Thyroid gland (tissue), 4 donors: ENCODE results near the gene ELAVL1. TPM values are rescaled to one million over a fixed set of nuclear protein-coding genes. Genes with fewer than 3 reads are reported as not detected.
A peak's percentile ranks its signal among the peaks of the same experiment; 100 is the strongest.

Source experiments
- DNase-seq, 2 donors: peaks; one replicate each; pipeline ENCODE4 v3.0.0-alpha.2; 2019
- H3K27ac ChIP-seq, 3 donors: fragments of 200-600 bp; sonication (generic); 1 replicate in 2 of 3; 2 replicates in 1 of 3; pipeline ENCODE4 v1.5.1; 2016 to 2019; ENCODE audit warnings: mild to moderate bottlenecking in 1 of 3, moderate library complexity in 1 of 3
- H3K27me3 ChIP-seq: fragments of 200-600 bp; sonication (generic); one replicate; pipeline ENCODE4 v1.5.1; 2019
- H3K36me3 ChIP-seq, 2 donors: fragments of 200-600 bp; sonication (generic); one replicate each; pipeline ENCODE4 v1.5.1; 2016 to 2019
- H3K4me1 ChIP-seq, 2 donors: fragments of 200-600 bp; sonication (generic); one replicate each; pipeline ENCODE4 v1.5.1; 2017 to 2019
- H3K4me3 ChIP-seq, 3 donors: fragments of 200-600 bp; sonication (generic); replicated peaks in 1 of 3; 1 replicate in 2 of 3; 2 replicates in 1 of 3; pipeline ENCODE4 v1.5.1; 2016; ENCODE audit warnings: mild to moderate bottlenecking in 1 of 3
- H3K9me3 ChIP-seq: fragments of 200-600 bp; sonication (generic); one replicate; pipeline ENCODE4 v1.5.1; 2017
- CTCF ChIP-seq, 6 experiments: fragments of 200-600 bp in 3 of 6; fragments of 450-650 bp in 3 of 6; sonication (generic) in 3 of 6; IDR thresholded peaks; one replicate each; pipeline ENCODE4 v1.5.1; 2016 to 2019; ENCODE audit warnings: antibody characterized with exemption in 6 of 6, mild to moderate bottlenecking in 2 of 6, inconsistent platforms in 1 of 6, moderate library complexity in 1 of 6
- POLR2A ChIP-seq, 2 donors: fragments of 450-650 bp; IDR thresholded peaks; one replicate each; pipeline ENCODE4 v1.6.1; 2017; ENCODE audit warnings: antibody characterized with exemption in 2 of 2, mild to moderate bottlenecking in 2 of 2, moderate library complexity in 1 of 2
- WGBS, 2 donors: methylation state at CpG; one replicate each; pipeline ENCODE4 v1.1.5; 2017; 5-methylcytosine and 5-hydroxymethylcytosine counted together
- intact Hi-C: fragments of 100-400 bp; cut with DNase I; formaldehyde crosslinking; loops from one replicate; pipeline ENCODE4 v1.15.1; 2023
- total RNA-seq, 4 donors: library from RNA; depleted of rRNA; stranded (reverse); fragments of >200 nt; gene quantifications; one replicate each; pipeline ENCODE4 v1.2.3, GENCODE V29; 2016

The ELAVL1 gene
- total RNA-seq, 4 donors from 2014 or later = 24.2 to 46.7 (median 42.4) TPM

DNA sequence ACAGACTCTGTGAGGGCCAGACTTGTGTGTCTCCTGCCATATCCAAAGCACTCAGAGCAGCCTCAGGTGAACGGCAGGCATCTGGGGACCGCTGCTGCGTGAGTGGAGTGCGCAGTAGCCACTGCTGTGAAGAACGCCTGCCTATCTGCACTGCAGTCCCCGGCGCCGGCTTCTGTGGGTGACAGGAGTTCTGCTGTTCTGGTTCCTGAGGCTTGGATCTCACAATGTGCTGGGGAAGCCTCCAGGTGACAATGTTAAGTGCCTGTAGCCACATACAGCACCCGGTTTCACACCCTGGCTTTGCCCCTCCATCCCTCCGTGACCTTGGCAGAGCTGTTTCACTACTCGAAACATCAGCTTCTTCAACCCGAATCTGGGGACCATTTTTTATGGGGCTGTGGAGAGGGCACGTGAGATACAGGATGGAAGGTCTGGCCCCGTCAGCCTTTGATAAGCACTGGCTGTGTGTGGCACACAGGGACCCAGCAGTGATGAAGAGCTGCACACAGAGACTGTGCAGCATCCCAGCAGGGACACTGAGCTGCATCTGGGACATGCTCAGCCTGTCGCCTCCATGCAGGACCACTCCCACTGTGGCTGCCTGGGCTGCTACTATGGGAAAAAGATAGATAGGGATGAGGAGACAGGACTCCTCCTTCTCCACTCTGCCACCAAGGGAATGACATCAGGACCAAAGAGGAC is 28.3 kb downstream of the ELAVL1 start:
- Histone ChIP-seq H3K27me3 (no peaks in the 10 kb centered on the region), H3K36me3 (peaks cover 24 to 39% of the 10 kb centered on the region in 2 donors), H3K4me3 (no peak overlapping the region), H3K27ac (no peak overlapping the region), H3K4me1 (peaks cover 0 to 4% of the 10 kb centered on the region in 2 donors), H3K9me3 (no peaks in the 10 kb centered on the region)
- 93 to 95% methylated on average over 12 to 15 of the region's 15 CpGs for WGBS, 2 donors
- intact Hi-C loops = no loop called here
- no peak for TF ChIP-seq CTCF (IDR thresholded peaks at IDR 0.05)
- no peak for TF ChIP-seq POLR2A (IDR thresholded peaks at IDR 0.05)
- DNase-seq = no peak

DNA sequence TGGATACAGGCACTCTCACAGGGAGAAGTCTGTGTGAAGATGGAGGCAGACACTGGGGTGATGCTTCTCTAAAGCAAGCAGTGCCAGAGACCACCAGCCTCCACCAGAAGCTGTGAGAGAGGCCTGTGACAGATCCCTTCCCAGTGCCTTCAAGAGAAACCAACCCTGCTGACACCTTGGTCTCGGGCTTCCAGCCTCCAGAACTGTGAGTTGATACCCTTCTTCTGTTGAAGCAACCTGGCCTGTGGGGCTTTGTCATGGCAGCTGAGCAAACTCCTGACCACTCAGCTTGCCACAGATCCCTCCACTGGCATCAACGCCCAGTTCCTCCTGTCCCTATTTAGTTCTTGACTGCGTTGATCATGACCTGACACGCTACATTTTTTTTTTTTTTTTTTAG is 29.0 kb downstream of the ELAVL1 start:
- Histone ChIP-seq H3K9me3 (no peaks in the 10 kb centered on the region), H3K27me3 (no peaks in the 10 kb centered on the region), H3K27ac (no peak overlapping the region), H3K4me3 (no peak overlapping the region), H3K4me1 (peaks cover 0 to 4% of the 10 kb centered on the region in 2 donors), H3K36me3 (peaks cover 28 to 44% of the 10 kb centered on the region in 2 donors)
- TF ChIP-seq POLR2A (IDR thresholded peaks at IDR 0.05) (no peak), CTCF (IDR thresholded peaks at IDR 0.05) (no peak)
- 94 to 96% methylated on average over 4 of the region's 4 CpGs for WGBS, 2 donors
- no peak for DNase-seq
- intact Hi-C loops = no loop called here

DNA sequence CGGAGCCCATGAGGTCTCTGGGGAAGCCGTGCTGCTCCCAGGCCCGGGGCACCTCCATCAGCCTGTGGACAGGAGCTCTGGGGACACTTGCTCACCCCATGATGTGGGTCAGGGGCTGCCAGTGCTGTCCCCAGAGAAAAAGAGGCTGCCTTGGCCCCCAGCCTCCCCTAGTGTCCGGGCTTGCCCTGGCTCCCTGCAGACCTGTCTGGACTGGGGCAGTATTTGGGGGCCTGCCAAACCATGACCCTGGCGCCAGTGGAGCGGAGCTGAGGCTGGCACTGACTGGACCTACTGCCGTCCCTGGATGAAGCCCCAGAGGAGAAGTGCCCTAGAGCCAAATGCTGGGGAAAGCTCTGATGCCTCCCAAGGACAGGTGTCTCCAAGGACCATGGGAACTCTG is 30.4 kb downstream of the ELAVL1 start:
- peak; percentile 80 to 91 for DNase-seq
- intact Hi-C loops = no loop called here
- TF ChIP-seq CTCF (IDR thresholded peaks at IDR 0.05) (no peak), POLR2A (IDR thresholded peaks at IDR 0.05) (no peak)
- Histone ChIP-seq H3K4me3 (no peak overlapping the region), H3K9me3 (no peaks in the 10 kb centered on the region), H3K27me3 (no peaks in the 10 kb centered on the region), H3K4me1 (peaks cover 0 to 4% of the 10 kb centered on the region in 2 donors), H3K36me3 (peaks cover 19 to 38% of the 10 kb centered on the region in 2 donors), H3K27ac (no peak overlapping the region)
- WGBS, 2 donors = 61 to 93% methylated on average over 2 to 4 of the region's 7 CpGs

DNA sequence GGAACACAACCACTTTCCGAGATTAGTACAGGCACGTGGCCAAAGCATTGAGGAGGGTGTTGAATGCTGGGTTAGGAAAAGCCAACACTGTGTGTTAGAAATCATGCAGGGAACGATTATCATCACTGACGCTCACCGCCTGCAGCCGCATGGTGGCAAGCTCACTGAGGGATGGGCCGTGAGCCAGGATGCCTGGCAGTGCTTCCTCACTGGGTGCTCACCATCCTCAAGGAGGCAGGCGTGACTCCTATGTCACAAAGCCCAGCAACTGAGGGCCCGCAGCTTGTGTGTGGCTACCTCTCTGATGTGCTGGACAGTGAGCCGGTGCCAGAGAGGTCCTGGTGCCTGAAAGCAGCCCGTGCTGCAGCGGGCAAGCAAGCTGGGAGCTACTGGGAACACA is 31.6 kb downstream of the ELAVL1 start:
- WGBS, 2 donors = 93 to 98% methylated on average over 9 of the region's 12 CpGs
- Histone ChIP-seq H3K27me3 (no peaks in the 10 kb centered on the region), H3K36me3 (peaks cover 17 to 28% of the 10 kb centered on the region in 2 donors), H3K9me3 (no peaks in the 10 kb centered on the region), H3K4me3 (no peak overlapping the region), H3K4me1 (peaks cover 0 to 4% of the 10 kb centered on the region in 2 donors), H3K27ac (no peak overlapping the region)
- DNase-seq = no peak
- intact Hi-C loops = no loop called here
- TF ChIP-seq POLR2A (IDR thresholded peaks at IDR 0.05) = no peak

DNA sequence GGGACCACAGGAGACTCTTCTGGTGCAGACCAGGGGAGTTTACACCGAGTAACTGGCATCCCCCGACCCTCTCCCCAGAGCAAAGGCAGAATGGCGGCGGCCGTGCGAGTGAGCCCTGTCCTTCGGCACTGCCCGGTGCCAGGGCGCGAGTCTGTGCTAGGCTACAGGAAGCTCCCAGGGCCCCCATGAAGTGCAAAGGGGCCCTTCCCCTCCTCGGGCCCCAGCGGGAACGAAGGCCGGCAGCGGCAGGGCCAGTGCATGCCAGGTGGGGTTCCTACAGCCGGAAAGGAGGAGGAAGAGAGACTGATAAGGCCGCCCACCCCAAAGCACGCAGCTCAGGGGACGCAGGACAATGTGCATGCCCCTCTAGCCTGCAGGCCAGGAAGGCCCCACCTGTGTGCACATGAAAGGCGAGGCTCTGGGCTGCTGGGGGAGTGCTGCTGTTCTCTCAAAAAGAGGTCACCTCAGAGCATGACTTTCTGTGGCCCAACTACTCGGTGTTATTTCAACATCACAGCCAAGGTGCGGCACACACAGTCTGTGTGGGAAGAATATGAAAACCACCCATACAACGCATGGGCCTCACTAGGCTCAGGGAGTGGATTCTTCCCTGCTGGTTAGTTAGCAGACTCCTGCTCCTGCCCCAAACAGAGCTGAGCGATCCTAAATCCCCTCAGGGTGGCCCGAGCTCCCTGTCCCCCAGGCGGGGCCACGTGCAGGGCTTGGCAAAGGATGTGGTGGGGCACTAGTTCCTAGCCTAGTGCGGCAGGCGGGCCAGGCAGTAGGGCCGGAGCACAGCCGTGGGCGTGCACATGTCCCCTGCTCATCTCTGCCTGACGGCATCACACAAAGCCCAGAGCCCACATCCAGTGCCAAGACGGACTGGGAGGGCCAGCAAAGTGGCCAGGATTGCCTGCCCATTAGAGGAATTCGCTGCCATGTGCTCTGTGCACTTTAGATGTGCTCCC is 33.6 kb downstream of the ELAVL1 start:
- intact Hi-C loops = no loop called here
- no peak overlapping the region for H3K4me3 ChIP-seq
- no peaks in the 10 kb centered on the region for H3K27me3 ChIP-seq
- peaks cover 0 to 4% of the 10 kb centered on the region in 2 donors for H3K4me1 ChIP-seq
- WGBS, 2 donors = 88 to 95% methylated on average over 27 to 35 of the region's 35 CpGs
- no peaks in the 10 kb centered on the region for H3K9me3 ChIP-seq
- TF ChIP-seq POLR2A (IDR thresholded peaks at IDR 0.05) (no peak), CTCF (IDR thresholded peaks at IDR 0.05) (no peak)
- DNase-seq = no peak
- H3K27ac ChIP-seq = no peak overlapping the region
- peaks cover 25 to 34% of the 10 kb centered on the region in 2 donors for H3K36me3 ChIP-seq
